K562 (cell line): ENCODE results near the gene MED15. TPM values are rescaled to one million over a fixed set of nuclear protein-coding genes. Genes with fewer than 3 reads are reported as not detected.

Source experiments
- ARID3B ChIP-seq: fragments of 250-450 bp; sonication (Bioruptor Pico); IDR thresholded peaks from 2 replicates; pipeline ENCODE4 v1.4.0; 2020; ENCODE audit warnings: borderline replicate concordance
- CGGBP1 ChIP-seq: fragments of 250-450 bp; sonication (Bioruptor Pico); IDR thresholded peaks from 2 replicates; pipeline ENCODE4 v1.9.0; 2021; ENCODE audit warnings: mild to moderate bottlenecking
- CREBBP ChIP-seq: IDR thresholded peaks from one replicate; pipeline ENCODE4 v1.6.1; 2012; ENCODE audit warnings: low read depth, mild to moderate bottlenecking, control low read depth, inconsistent platforms, low read length
- FOXK1 ChIP-seq: sonication (generic); formaldehyde crosslinking; IDR thresholded peaks from 2 replicates; pipeline ENCODE4 v1.8.0; 2022; ENCODE audit warnings: missing genetic modification reagents, mild to moderate bottlenecking, borderline replicate concordance
- HDGF ChIP-seq: fragments of 450-650 bp; IDR thresholded peaks from 2 replicates; pipeline ENCODE4 v1.6.1; 2016
- IFI16 ChIP-seq: fragments of 250-450 bp; sonication (Bioruptor Pico); IDR thresholded peaks from 2 replicates; pipeline ENCODE4 v2.1.2; 2022; ENCODE audit warnings: mild to moderate bottlenecking, inconsistent platforms
- NCOA4 ChIP-seq: fragments of 450-650 bp; IDR thresholded peaks from 2 replicates; pipeline ENCODE4 v1.6.1; 2018; ENCODE audit warnings: mild to moderate bottlenecking; ENCODE audit not compliant: partially characterized antibody
- NKRF ChIP-seq: fragments of 450-650 bp; IDR thresholded peaks from 2 replicates; pipeline ENCODE4 v1.6.1; 2016; ENCODE audit warnings: borderline replicate concordance
- PBX2 ChIP-seq, 2 experiments: IDR thresholded peaks in 1 of 2; conservative IDR thresholded peaks in 1 of 2; 2 replicates each; pipeline ENCODE4 v1.6.1; 2016; ENCODE audit warnings: low read depth in 2 of 2, mild to moderate bottlenecking in 1 of 2, missing compliant biosample characterization in 1 of 2, missing genetic modification characterization in 1 of 2, moderate library complexity in 1 of 2
- POLR2AphosphoS2 ChIP-seq: IDR thresholded peaks from 2 replicates; pipeline ENCODE4 v1.6.1; 2012; ENCODE audit warnings: low read length, improper control_type of control experiment
- RREB1 ChIP-seq: fragments of 250-450 bp; sonication (Bioruptor Pico); IDR thresholded peaks from 2 replicates; pipeline ENCODE4 v1.4.0; 2020
- SPI1 ChIP-seq: IDR thresholded peaks from 2 replicates; pipeline ENCODE4 v1.6.1; 2011; ENCODE audit warnings: low read depth, low read length, control low read depth, borderline replicate concordance
- TBP ChIP-seq: optimal IDR thresholded peaks from 2 replicates; pipeline ENCODE3; 2011; ENCODE audit warnings: low read depth, low read length, improper control_type of control experiment
- TRIM24 ChIP-seq, 2 experiments: fragments of 450-650 bp; IDR thresholded peaks; 2 replicates each; pipeline ENCODE4 v1.6.1; 2016
- TRIM28 ChIP-seq: fragments of 450-650 bp; IDR thresholded peaks from 2 replicates; pipeline ENCODE4 v1.6.1; 2017
- ZBED1 ChIP-seq: IDR thresholded peaks from 2 replicates; pipeline ENCODE4 v1.6.1; 2014
- ZNF121 ChIP-seq: sonication (generic); formaldehyde crosslinking; conservative IDR thresholded peaks from 2 replicates; pipeline ENCODE4 v1.8.0; 2022; ENCODE audit warnings: missing genetic modification reagents
- ZSCAN29 ChIP-seq: fragments of 450-650 bp; IDR thresholded peaks from 2 replicates; pipeline ENCODE4 v1.6.1; 2017
- polyA plus RNA-seq, 8 experiments: library from polyadenylated mRNA; depleted of rRNA in 4 of 8; stranded (reverse) in 5 of 8; unstranded in 3 of 8; fragments of >200 nt; fragmentation: Nextera tagmentation in 2 of 8; fragmentation: Illumina TruSeq in 1 of 8; extraction: Ambion mirVana in 2 of 8; extraction: Trizol in 1 of 8; gene quantifications; 2 replicates each; pipeline versions ENCODE4 v1.2.1 to v1.2.3, GENCODE V29; 2011 to 2014; ENCODE audit warnings: inconsistent platforms in 1 of 8, missing spikeins in 1 of 8
- total RNA-seq, 7 experiments: library from RNA; depleted of rRNA in 6 of 7; stranded (reverse); fragments of >200 nt in 6 of 7; fragmentation: Illumina TruSeq in 2 of 7; extraction: Trizol in 2 of 7; gene quantifications; 2 replicates each; pipeline versions ENCODE4 v1.2.1 to v1.2.3, GENCODE V29; 2011 to 2021; ENCODE audit warnings: low replicate concordance in 1 of 7

Gene MED15
- total and polyA plus RNA-seq, 9 of the 15 experiments (the other 6 are each of a cell fraction or from before 2014, with no cell fraction given), result 4.0 to 271 (median 60.1) TPM

GRCh38 chr22:20503816-20504215 is 3.6 kb upstream of the MED15 start (continued):
- TF ChIP-seq RREB1 (CRISPR knock-in tag) (no peak), HDGF (no peak), NCOA4 (no peak), CREBBP (no peak), IFI16 (CRISPR knock-in tag) (no peak), CGGBP1 (CRISPR knock-in tag) (no peak), FOXK1 (CRISPR knock-in tag) (0 out of 2 replicates have a peak, but pooled peaks have one; percentile 48), TRIM24 (IDR thresholded peaks at IDR 0.05) (no peak), POLR2AphosphoS2 (no peak), ZSCAN29 (no peak), PBX2 (CRISPR knock-in tag; IDR thresholded peaks at IDR 0.05; ENCODE audit: low read depth) (no peak), PBX2 (tag; conservative IDR thresholded peaks at IDR 0.05; ENCODE audit: low read depth) (no peak), ZNF121 (CRISPR knock-in tag) (no peak), TBP (no peak), NKRF (no peak), TRIM28 (no peak), ZBED1 (no peak), ARID3B (CRISPR knock-in tag) (peak; percentile 72; the same call in 1 of the 2 replicates), SPI1 (no peak)
